Measurements from ENCODE around the gene FSD2.

DNA sequence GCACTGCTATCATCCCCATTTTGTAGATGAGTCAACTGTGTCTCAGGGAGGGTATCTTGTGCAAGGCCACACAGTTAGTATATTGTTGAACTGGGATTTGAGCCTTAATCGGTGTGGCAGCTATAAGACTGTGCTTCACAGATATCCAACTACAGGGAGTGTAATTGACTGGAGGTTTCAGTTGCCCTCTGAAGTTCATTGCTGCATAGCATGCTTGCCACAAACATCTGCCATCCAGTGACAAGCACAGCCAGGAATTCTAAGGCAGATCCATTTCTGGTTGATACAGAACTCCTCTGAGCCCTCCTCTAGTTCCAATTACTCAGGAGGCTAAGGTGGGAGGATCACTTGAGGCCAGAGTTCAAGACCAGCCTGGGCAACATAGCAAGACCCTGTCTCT, 16.4 kb downstream of the FSD2 start:
- TF ChIP-seq, protein P1, sequence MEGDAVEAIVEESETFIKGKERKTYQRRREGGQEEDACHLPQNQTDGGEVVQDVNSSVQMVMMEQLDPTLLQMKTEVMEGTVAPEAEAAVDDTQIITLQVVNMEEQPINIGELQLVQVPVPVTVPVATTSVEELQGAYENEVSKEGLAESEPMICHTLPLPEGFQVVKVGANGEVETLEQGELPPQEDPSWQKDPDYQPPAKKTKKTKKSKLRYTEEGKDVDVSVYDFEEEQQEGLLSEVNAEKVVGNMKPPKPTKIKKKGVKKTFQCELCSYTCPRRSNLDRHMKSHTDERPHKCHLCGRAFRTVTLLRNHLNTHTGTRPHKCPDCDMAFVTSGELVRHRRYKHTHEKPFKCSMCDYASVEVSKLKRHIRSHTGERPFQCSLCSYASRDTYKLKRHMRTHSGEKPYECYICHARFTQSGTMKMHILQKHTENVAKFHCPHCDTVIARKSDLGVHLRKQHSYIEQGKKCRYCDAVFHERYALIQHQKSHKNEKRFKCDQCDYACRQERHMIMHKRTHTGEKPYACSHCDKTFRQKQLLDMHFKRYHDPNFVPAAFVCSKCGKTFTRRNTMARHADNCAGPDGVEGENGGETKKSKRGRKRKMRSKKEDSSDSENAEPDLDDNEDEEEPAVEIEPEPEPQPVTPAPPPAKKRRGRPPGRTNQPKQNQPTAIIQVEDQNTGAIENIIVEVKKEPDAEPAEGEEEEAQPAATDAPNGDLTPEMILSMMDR (IDR thresholded peaks at IDR 0.05; ENCODE audit: low read length), result no peak
- no peak for TF ChIP-seq EZH2 (optimal IDR thresholded peaks at IDR 0.05; ENCODE audit: low read depth, low read length)
